Measurements from ENCODE around the gene CCDC68. TPM values are rescaled to one million over a fixed set of nuclear protein-coding genes. Genes with fewer than 3 reads are reported as not detected.

CCDC68 gene
- total and polyA plus RNA-seq, 2 donors (not counting 3 experiments of a cell fraction or from before 2014, with no cell fraction given) = 0.72 to 1.0 TPM

DNA sequence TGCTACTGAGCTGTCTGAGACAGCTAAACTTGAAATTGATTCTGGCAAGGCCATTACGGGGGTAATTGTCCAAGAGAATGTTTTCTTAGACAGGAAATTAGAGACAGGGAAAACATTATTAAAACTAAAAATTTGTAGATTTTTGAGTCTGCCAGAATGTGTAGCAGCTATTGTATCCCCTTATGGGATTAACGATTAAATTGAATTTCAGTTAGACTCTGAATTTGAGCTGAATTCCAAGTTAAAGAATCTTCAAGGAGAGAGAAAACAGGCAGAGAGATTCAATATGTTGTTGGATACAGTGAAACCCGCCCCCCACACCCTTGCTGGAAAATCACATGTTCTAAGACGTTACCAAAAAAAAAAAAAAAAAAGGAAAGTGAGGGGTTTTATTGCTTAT, 32.7 kb upstream of the CCDC68 start:
- H3K4me2 ChIP-seq (ENCODE audit: insufficient read depth, low read length) = no peak overlapping the region
- no peaks in the 10 kb centered on the region for H3K79me2 ChIP-seq (ENCODE audit: control insufficient read depth, insufficient read depth, low read length)
- H3K9me3 ChIP-seq (replicated peaks; ENCODE audit: control insufficient read depth, insufficient read depth, low read length) = no peaks in the 10 kb centered on the region
- CTCF ChIA-PET = interaction anchor here (1.0 to 1.2 kb wide), 2 partner anchors 9 to 313 kb away, joined by 4 read pairs; no protein-coding TSS in a partner anchor
- dilution Hi-C loops (cut with MboI; ENCODE audit: extremely low pct_ligation_motif_present, low sequenced_read_pairs) = no loop called here
- FAIRE-seq (no peak), DNase-seq (ENCODE audit: low read depth, low spot score) (no peak)
- POLR2A ChIA-PET = no interaction called here
- TF ChIP-seq POLR2A (IDR thresholded peaks at IDR 0.05; ENCODE audit: low read depth, low read length) = no peak
- TF ChIP-seq, protein P1, sequence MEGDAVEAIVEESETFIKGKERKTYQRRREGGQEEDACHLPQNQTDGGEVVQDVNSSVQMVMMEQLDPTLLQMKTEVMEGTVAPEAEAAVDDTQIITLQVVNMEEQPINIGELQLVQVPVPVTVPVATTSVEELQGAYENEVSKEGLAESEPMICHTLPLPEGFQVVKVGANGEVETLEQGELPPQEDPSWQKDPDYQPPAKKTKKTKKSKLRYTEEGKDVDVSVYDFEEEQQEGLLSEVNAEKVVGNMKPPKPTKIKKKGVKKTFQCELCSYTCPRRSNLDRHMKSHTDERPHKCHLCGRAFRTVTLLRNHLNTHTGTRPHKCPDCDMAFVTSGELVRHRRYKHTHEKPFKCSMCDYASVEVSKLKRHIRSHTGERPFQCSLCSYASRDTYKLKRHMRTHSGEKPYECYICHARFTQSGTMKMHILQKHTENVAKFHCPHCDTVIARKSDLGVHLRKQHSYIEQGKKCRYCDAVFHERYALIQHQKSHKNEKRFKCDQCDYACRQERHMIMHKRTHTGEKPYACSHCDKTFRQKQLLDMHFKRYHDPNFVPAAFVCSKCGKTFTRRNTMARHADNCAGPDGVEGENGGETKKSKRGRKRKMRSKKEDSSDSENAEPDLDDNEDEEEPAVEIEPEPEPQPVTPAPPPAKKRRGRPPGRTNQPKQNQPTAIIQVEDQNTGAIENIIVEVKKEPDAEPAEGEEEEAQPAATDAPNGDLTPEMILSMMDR (IDR thresholded peaks at IDR 0.05; ENCODE audit: extremely low read depth in 1 of 2, insufficient read depth in 1 of 2, low read depth in 1 of 2, low read length in 2 of 2) = no peak
- TF ChIP-seq EZH2 (IDR thresholded peaks at IDR 0.05; ENCODE audit: borderline replicate concordance, low read depth, low read length, severe bottlenecking) = no peak
- no peak for TF ChIP-seq MYC (IDR thresholded peaks at IDR 0.05; ENCODE audit: low read depth, low read length)
- TF ChIP-seq GATA2 (IDR thresholded peaks at IDR 0.05; ENCODE audit: insufficient read depth, insufficient read length, low read depth, low read length) = no peak
- TF ChIP-seq, protein P2, sequence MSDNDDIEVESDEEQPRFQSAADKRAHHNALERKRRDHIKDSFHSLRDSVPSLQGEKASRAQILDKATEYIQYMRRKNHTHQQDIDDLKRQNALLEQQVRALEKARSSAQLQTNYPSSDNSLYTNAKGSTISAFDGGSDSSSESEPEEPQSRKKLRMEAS (IDR thresholded peaks at IDR 0.05; ENCODE audit: insufficient read depth, insufficient read length) = no peak
- no peak for TF ChIP-seq FOS (IDR thresholded peaks at IDR 0.05; ENCODE audit: borderline replicate concordance, insufficient read depth, low read length)
- no peak for TF ChIP-seq JUN (IDR thresholded peaks at IDR 0.05; ENCODE audit: borderline replicate concordance, insufficient read depth, insufficient read length, low read depth)
- no peak for TF ChIP-seq POLR2AphosphoS5 (IDR thresholded peaks at IDR 0.05; ENCODE audit: insufficient read depth, low read depth, low read length)
- no peaks in the 10 kb centered on the region for H3K36me3 ChIP-seq (ENCODE audit: control insufficient read depth in 2 of 2, extremely low read depth in 1 of 2, insufficient read depth in 2 of 2, low read length in 2 of 2)
- no peak overlapping the region for H3K9ac ChIP-seq (replicated peaks; ENCODE audit: extremely low read depth, insufficient read depth, low read length)
- H3K27ac ChIP-seq (ENCODE audit: insufficient read depth, low read depth, low read length) = no peak overlapping the region
- H3K4me3 ChIP-seq (replicated peaks in 1 of 3; ENCODE audit: insufficient read depth in 1 of 3, low read depth in 1 of 3, low read length in 3 of 3) = no peak overlapping the region
- H4K20me1 ChIP-seq (replicated peaks; ENCODE audit: control insufficient read depth, extremely low read depth, insufficient read depth, low read length) = no peaks in the 10 kb centered on the region
- BruUV-seq (replicated peaks) = no TSS peak
- H3K4me1 ChIP-seq (ENCODE audit: control insufficient read depth, extremely low read depth, insufficient read depth, low read length) = no peaks in the 10 kb centered on the region
- no peaks in the 10 kb centered on the region for H3K27me3 ChIP-seq (ENCODE audit: control insufficient read depth in 2 of 2, insufficient read depth in 2 of 2, low read length in 2 of 2)
- H3K9me1 ChIP-seq (replicated peaks; ENCODE audit: control insufficient read depth, extremely low read depth, insufficient read depth, low read length) = no peaks in the 10 kb centered on the region
- H2AFZ ChIP-seq (ENCODE audit: low read depth, low read length) = no peak overlapping the region
- intact Hi-C loops (cut with micrococcal nuclease) = no loop called here
